Fibroblast of skin of abdomen (primary cell): Measurements from ENCODE around the gene ARID1B.
A peak's percentile ranks its signal among the peaks of the same experiment; 100 is the strongest.

ENCODE experiments used
- DNase-seq: peaks from one replicate; pipeline ENCODE4 v3.0.0-alpha.2; 2013

The ARID1B gene

GRCh38 chr6:156996265-156996664 is 219.1 kb downstream of the ARID1B start:
- no peak for DNase-seq

GRCh38 chr6:156998794-156999330 is 221.7 kb downstream of the ARID1B start:
- no peak for DNase-seq

- no peak for DNase-seq
Observed at GRCh38 chr6:156999762-157000161, 222.6 kb downstream of the ARID1B start.

GRCh38 chr6:157001716-157002115 is 224.5 kb downstream of the ARID1B start:
- DNase-seq = no peak

- no peak for DNase-seq
Observed at GRCh38 chr6:157002774-157003173, 225.6 kb downstream of the ARID1B start.

- no peak for DNase-seq
Observed at GRCh38 chr6:157005940-157006339, 228.8 kb downstream of the ARID1B start.

- DNase-seq = no peak
Observed at GRCh38 chr6:157008568-157008967, 231.4 kb downstream of the ARID1B start.

GRCh38 chr6:157012355-157012754 is 235.2 kb downstream of the ARID1B start:
- no peak for DNase-seq

GRCh38 chr6:157013649-157014304 is 236.6 kb downstream of the ARID1B start:
- no peak for DNase-seq

- no peak for DNase-seq
Observed at GRCh38 chr6:157014871-157015270, 237.7 kb downstream of the ARID1B start.

GRCh38 chr6:157017022-157017421 is 239.8 kb downstream of the ARID1B start:
- DNase-seq = no peak

- DNase-seq = no peak
Observed at GRCh38 chr6:157017861-157018260, 240.7 kb downstream of the ARID1B start.

GRCh38 chr6:157019115-157019641 is 242.0 kb downstream of the ARID1B start:
- DNase-seq = peak; percentile 13

- DNase-seq = peak; percentile 36
Observed at GRCh38 chr6:157019733-157020132, 242.6 kb downstream of the ARID1B start.

- DNase-seq = peak; percentile 25
Observed at GRCh38 chr6:157020398-157020797, 243.2 kb downstream of the ARID1B start.

- DNase-seq = peak; percentile 68
Observed at GRCh38 chr6:157020881-157021343, 243.7 kb downstream of the ARID1B start.

- peak; percentile 91 for DNase-seq
Observed at GRCh38 chr6:157021344-157021992, 244.3 kb downstream of the ARID1B start.

GRCh38 chr6:157021993-157022740 is 245.0 kb downstream of the ARID1B start:
- DNase-seq = peak; percentile 93

- peak; percentile 20 for DNase-seq
Observed at GRCh38 chr6:157023958-157024357, 246.8 kb downstream of the ARID1B start.

- DNase-seq = no peak
Observed at GRCh38 chr6:157024745-157025144, 247.6 kb downstream of the ARID1B start.

GRCh38 chr6:157025437-157025836 is 248.3 kb downstream of the ARID1B start:
- no peak for DNase-seq

GRCh38 chr6:157029980-157030690 is 253.0 kb downstream of the ARID1B start:
- no peak for DNase-seq
